Uterus (tissue), 4 donors: ENCODE data around the gene TNFRSF14. TPM values are rescaled to one million over a fixed set of nuclear protein-coding genes. Genes with fewer than 3 reads are reported as not detected.
A peak's percentile ranks its signal among the peaks of the same experiment; 100 is the strongest.

Experiments
- DNase-seq, 2 donors: peaks; one replicate each; pipeline ENCODE4 v3.0.0-alpha.2; 2019 to 2020
- H3K27ac ChIP-seq, 2 donors: fragments of 200-600 bp; sonication (generic); 1 replicate in 1 of 2; 2 replicates in 1 of 2; pipeline ENCODE4 v1.5.1; 2016 to 2018
- H3K27me3 ChIP-seq, 2 donors: fragments of 200-600 bp; sonication (generic); one replicate each; pipeline ENCODE4 v1.5.1; 2018 to 2019; ENCODE audit warnings: control low read depth in 1 of 2
- H3K36me3 ChIP-seq, 2 donors: fragments of 200-600 bp; sonication (generic); one replicate each; pipeline ENCODE4 v1.5.1; 2019; ENCODE audit warnings: control low read depth in 1 of 2
- H3K4me1 ChIP-seq, 2 donors: fragments of 200-600 bp; sonication (generic); one replicate each; pipeline ENCODE4 v1.5.1; 2018 to 2019; ENCODE audit warnings: control low read depth in 1 of 2
- H3K4me3 ChIP-seq, 2 donors: fragments of 200-600 bp; sonication (generic); 1 replicate in 1 of 2; 2 replicates in 1 of 2; pipeline ENCODE4 v1.5.1; 2018 to 2019; ENCODE audit warnings: mild to moderate bottlenecking in 1 of 2
- H3K9me3 ChIP-seq, 2 donors: fragments of 200-600 bp; sonication (generic); one replicate each; pipeline ENCODE4 v1.5.1; 2019; ENCODE audit warnings: control low read depth in 1 of 2
- POLR2A ChIP-seq, 2 donors: fragments of 450-650 bp; IDR thresholded peaks; one replicate each; pipeline ENCODE4 v1.6.1; 2016; ENCODE audit warnings: antibody characterized with exemption in 2 of 2, mild to moderate bottlenecking in 1 of 2, moderate library complexity in 1 of 2
- intact Hi-C: fragments of 100-400 bp; cut with DNase I; formaldehyde crosslinking; loops from one replicate; pipeline ENCODE4 v1.15.1; 2023; ENCODE audit warnings: low total_unique reads
- total RNA-seq, 4 donors: library from RNA; depleted of rRNA in 3 of 4; stranded (reverse); fragments of >200 nt in 3 of 4; gene quantifications; one replicate each; pipeline versions ENCODE4 v1.1.0 to v1.2.4, GENCODE V29; 2014 to 2023
- TF ChIP-seq, protein P1 (sequence below), 4 experiments: fragments of 200-600 bp in 2 of 4; fragments of 450-650 bp in 2 of 4; sonication (generic) in 2 of 4; IDR thresholded peaks; one replicate each; pipeline ENCODE4 v1.5.1; 2016 to 2019; ENCODE audit warnings: antibody characterized with exemption in 4 of 4, mild to moderate bottlenecking in 2 of 4, moderate library complexity in 1 of 4
- donor health status: DM: yes; HTN: yes; CAD: no.

Gene TNFRSF14
- total RNA-seq, 4 donors from 2014 or later: 17.5 to 102 (median 47.7) TPM

DNA sequence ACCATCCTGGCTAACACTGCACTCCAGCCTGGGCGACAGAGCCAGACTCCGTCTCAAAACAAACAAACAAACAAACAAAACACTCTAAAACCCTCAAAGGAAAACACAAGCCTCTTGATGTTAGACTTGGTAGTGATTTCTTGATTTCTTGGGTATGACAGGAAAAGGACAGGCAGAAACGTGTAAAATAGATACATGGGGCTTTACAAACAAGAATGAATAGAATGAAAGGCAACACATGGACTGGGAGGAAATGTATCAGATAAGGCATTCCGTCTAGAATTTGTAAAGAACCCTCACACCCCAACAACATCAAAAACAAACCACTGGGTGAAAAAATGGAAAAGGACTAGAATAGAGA, 22.6 kb downstream of the TNFRSF14 start:
- Histone ChIP-seq H3K4me1 (no peaks in the 10 kb centered on the region), H3K27me3 (no peaks in the 10 kb centered on the region), H3K27ac (peak overlapping the region; percentile 40 to 47), H3K9me3 (no peaks in the 10 kb centered on the region), H3K36me3 (no peaks in the 10 kb centered on the region), H3K4me3 (no peak overlapping the region)
- no peak for DNase-seq
- intact Hi-C loops: no loop called here
- TF ChIP-seq, protein P1, sequence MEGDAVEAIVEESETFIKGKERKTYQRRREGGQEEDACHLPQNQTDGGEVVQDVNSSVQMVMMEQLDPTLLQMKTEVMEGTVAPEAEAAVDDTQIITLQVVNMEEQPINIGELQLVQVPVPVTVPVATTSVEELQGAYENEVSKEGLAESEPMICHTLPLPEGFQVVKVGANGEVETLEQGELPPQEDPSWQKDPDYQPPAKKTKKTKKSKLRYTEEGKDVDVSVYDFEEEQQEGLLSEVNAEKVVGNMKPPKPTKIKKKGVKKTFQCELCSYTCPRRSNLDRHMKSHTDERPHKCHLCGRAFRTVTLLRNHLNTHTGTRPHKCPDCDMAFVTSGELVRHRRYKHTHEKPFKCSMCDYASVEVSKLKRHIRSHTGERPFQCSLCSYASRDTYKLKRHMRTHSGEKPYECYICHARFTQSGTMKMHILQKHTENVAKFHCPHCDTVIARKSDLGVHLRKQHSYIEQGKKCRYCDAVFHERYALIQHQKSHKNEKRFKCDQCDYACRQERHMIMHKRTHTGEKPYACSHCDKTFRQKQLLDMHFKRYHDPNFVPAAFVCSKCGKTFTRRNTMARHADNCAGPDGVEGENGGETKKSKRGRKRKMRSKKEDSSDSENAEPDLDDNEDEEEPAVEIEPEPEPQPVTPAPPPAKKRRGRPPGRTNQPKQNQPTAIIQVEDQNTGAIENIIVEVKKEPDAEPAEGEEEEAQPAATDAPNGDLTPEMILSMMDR (IDR thresholded peaks at IDR 0.05): no peak
- no peak for TF ChIP-seq POLR2A (IDR thresholded peaks at IDR 0.05)

DNA sequence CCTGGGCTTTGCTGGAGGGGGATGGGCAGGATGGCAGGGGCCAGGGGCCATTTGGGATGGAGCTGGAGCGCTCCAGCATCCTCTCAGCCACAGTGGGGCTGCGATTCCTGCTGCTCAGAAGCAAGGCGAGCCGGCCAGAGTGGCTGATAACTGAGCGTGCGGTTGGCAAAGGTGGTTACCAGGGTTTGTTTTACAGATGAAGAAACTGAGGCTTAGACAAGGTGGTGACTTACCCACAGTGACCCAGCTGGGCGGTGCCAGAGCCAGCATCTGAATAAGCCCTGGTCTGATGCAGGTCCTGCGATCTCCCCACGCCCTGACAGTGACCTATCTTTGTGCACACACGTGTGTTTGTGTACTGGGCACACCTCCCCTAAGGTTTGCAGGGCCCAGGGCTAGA, 24.5 kb downstream of the TNFRSF14 start:
- no peak for DNase-seq
- H3K9me3 ChIP-seq: no peaks in the 10 kb centered on the region
- intact Hi-C loops: loop anchor here (10.0 kb wide), 1 partner anchor 1064 kb away; no protein-coding TSS in a partner anchor

DNA sequence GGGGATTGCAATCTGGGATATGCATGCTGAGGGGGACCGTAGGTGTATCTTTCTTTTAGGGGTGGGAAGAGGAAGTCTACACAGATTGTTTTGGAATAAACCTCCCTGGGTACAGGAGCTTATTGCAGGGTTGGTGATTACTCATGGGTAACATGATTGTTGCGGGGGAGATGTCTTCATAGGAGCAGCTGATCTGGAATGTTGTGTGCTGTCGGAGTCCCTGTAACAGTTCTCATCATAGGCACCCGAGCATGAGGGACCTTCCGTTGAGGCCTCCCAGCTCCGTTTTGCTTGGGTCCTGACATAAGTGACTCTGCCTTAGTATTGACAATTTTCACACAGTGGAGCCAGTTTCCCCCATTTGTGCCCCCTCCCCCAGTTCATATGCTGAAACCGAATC, 26.2 kb downstream of the TNFRSF14 start:
- H3K27ac ChIP-seq: no peak overlapping the region
- H3K36me3 ChIP-seq: no peaks in the 10 kb centered on the region
- peaks cover 0 to 4% of the 10 kb centered on the region in 2 donors for H3K4me1 ChIP-seq
- H3K4me3 ChIP-seq: no peak overlapping the region
- no peaks in the 10 kb centered on the region for H3K27me3 ChIP-seq
- H3K9me3 ChIP-seq: no peaks in the 10 kb centered on the region
- DNase-seq: no peak
- intact Hi-C loops: loop anchor here (10.0 kb wide), 1 partner anchor 1062 kb away; no protein-coding TSS in a partner anchor
- no peak for TF ChIP-seq POLR2A (IDR thresholded peaks at IDR 0.05)
- TF ChIP-seq, protein P1 (IDR thresholded peaks at IDR 0.05): no peak

More for the DNA sequence above, 24.5 kb downstream of the TNFRSF14 start:
- Histone ChIP-seq H3K4me1 (peaks cover 0 to 4% of the 10 kb centered on the region in 2 donors), H3K27me3 (no peaks in the 10 kb centered on the region), H3K4me3 (no peak overlapping the region), H3K36me3 (no peaks in the 10 kb centered on the region), H3K27ac (no peak overlapping the region)
- no peak for TF ChIP-seq POLR2A (IDR thresholded peaks at IDR 0.05)
- TF ChIP-seq, protein P1 (IDR thresholded peaks at IDR 0.05): no peak

DNA sequence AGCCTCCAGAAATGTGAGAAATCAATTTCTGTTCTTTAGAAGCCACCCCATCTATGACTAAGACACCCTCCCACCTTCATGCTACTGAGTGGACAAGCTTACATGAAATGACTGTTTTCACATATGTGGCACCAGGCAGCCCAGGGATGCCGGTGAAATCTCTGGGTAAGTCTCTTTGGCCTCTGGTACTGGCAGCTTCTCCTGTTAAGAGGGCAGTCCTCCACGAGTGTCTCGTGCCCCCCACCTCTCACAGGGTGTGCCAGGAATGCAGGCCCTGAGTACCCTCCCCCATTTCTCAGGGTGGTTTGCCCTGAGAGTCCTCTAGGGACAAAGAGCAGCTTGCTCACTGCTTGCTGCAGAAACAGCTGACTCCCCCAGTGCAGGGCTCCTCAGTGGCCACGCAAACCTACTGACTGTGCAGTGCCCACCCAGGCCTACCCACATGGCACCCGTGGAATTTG, 27.2 kb downstream of the TNFRSF14 start:
- Histone ChIP-seq H3K9me3 (no peaks in the 10 kb centered on the region), H3K4me3 (no peak overlapping the region), H3K36me3 (no peaks in the 10 kb centered on the region), H3K27ac (no peak overlapping the region), H3K27me3 (no peaks in the 10 kb centered on the region), H3K4me1 (peaks cover 0 to 4% of the 10 kb centered on the region in 2 donors)
- DNase-seq: no peak
- intact Hi-C loops: loop anchor here (10.0 kb wide), 1 partner anchor 1061 kb away; no protein-coding TSS in a partner anchor
- no peak for TF ChIP-seq POLR2A (IDR thresholded peaks at IDR 0.05)
- TF ChIP-seq, protein P1 (IDR thresholded peaks at IDR 0.05): no peak

DNA sequence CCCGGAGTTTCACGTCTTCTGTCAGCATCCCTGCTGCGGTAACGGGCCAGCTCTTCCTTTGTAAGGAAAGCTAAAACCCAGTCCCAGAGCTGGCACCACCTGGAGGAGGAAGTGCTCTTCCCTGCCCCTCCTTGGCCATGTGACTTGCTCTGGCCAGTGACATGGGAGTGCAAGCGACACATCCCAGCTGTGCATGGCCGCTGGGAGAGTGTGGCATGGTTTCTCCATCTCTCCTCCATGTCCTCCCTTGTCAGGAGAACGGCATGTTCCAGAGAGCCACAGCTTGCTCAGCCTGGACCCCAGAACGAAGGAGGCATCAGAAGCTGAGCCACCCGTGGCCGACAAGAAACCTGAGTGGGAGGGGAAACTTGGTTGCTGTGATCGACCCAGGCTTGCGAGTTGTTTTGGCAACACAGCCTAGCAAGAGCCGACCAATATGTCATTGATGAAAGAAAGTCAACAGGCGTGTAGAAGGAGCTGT, 27.7 kb downstream of the TNFRSF14 start:
- Histone ChIP-seq H3K27me3 (no peaks in the 10 kb centered on the region), H3K4me1 (peaks cover 0 to 4% of the 10 kb centered on the region in 2 donors), H3K36me3 (no peaks in the 10 kb centered on the region), H3K4me3 (no peak overlapping the region), H3K9me3 (no peaks in the 10 kb centered on the region), H3K27ac (no peak overlapping the region)
- TF ChIP-seq, protein P1 (IDR thresholded peaks at IDR 0.05): no peak
- TF ChIP-seq POLR2A (IDR thresholded peaks at IDR 0.05): peak in 1 of 2 donors; percentile 6
- intact Hi-C loops: loop anchor here (10.0 kb wide), 1 partner anchor 1061 kb away; no protein-coding TSS in a partner anchor
- DNase-seq: no peak
